Dendritic cell treated with granulocyte-macrophage colony-stimulating factor and Interleukin-4, amounts not matched to agents 40 ng/mL and 50 ng/mL, for 4 days (primary cell): Measurements from ENCODE around the gene YPEL4.
A peak's percentile ranks its signal among the peaks of the same experiment; 100 is the strongest.

Experiments
- H3K27ac Mint-ChIP-seq: one replicate; pipeline ENCODE4 v1.8.0; 2022; ENCODE audit warnings: mild to moderate bottlenecking, mixed read lengths
- H3K27me3 Mint-ChIP-seq: one replicate; pipeline ENCODE4 v1.8.0; 2022; ENCODE audit warnings: mild to moderate bottlenecking, mixed read lengths
- H3K36me3 Mint-ChIP-seq: one replicate; pipeline ENCODE4 v1.8.0; 2022; ENCODE audit warnings: low read depth, mixed read lengths
- H3K4me1 Mint-ChIP-seq: one replicate; pipeline ENCODE4 v1.8.0; 2022; ENCODE audit warnings: low read depth, mixed read lengths
- H3K4me3 Mint-ChIP-seq: one replicate; pipeline ENCODE4 v1.8.0; 2022; ENCODE audit warnings: mild to moderate bottlenecking, moderate library complexity, mixed read lengths
- H3K9me3 Mint-ChIP-seq: one replicate; pipeline ENCODE4 v1.8.0; 2022; ENCODE audit warnings: mixed read lengths
- intact Hi-C: fragments of 100-400 bp; cut with micrococcal nuclease; formaldehyde crosslinking; loops from one replicate; pipeline ENCODE4 v1.15.0; 2022

The YPEL4 gene

DNA sequence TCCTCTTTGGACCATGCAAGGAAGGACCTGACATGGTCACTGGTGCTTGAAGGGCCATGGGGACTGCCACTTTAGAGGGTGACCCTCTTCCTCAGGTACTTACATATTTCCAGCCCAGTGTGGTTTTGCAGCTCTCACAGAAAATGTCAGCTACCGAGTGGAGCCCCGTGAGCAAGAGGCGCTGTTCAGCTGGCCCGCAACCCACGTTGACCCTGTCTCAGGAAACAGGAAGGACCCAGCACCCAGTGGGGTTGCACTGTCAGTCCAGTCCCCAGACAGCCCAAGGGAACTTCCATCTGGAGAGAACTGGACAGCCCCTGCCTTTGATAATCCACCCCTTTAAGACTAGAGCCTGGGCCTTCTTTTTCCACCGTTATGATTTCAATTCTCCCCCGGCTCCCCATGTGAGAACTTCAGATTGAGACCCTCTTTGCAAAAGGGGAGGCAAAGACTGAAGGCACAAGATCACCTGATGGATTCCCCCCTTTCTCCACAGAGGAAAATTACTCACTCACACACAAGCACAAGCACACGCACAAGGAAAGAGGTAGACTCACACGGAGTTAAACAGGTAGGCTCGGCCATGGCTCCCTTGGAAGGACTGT is 3.4 kb downstream of the YPEL4 start:
- H3K9me3 Mint-ChIP-seq: no peaks in the 10 kb centered on the region
- H3K27ac Mint-ChIP-seq: peak overlapping the region; percentile 68
- H3K36me3 Mint-ChIP-seq: peaks cover 6% of the 10 kb centered on the region
- peaks cover 75% of the 10 kb centered on the region for H3K4me1 Mint-ChIP-seq
- H3K4me3 Mint-ChIP-seq: peak overlapping the region; percentile 69
- intact Hi-C loops: loop anchor here (10.0 kb wide), 1 partner anchor 149 kb away; no protein-coding TSS in a partner anchor
- H3K27me3 Mint-ChIP-seq: peaks cover 28% of the 10 kb centered on the region

DNA sequence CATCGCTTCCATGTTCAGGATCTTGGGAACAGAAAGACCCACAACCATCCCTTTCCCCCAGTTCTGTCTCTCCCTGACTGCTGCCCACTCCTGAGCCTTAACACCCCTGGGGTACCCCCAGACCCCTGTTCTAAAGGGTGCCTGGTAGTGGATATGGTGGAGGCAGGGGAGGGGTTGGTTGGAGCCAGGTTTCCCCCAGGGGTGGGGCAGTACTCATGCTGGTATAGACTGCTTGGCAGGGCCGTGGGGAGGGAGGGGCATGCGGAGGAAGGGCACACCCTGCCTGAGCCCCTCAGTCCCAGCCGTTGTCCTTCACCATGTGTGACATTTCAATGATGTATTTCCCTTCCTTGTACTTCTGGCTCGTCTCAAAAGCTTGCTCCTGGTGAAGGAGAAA is 4.0 kb downstream of the YPEL4 start:
- peaks cover 75% of the 10 kb centered on the region for H3K4me1 Mint-ChIP-seq
- peaks cover 6% of the 10 kb centered on the region for H3K36me3 Mint-ChIP-seq
- H3K9me3 Mint-ChIP-seq: no peaks in the 10 kb centered on the region
- intact Hi-C loops: loop anchor here (2.0 to 10.0 kb wide), 2 partner anchors 149 to 187 kb away; no protein-coding TSS in a partner anchor
- no peak overlapping the region for H3K4me3 Mint-ChIP-seq
- peak overlapping the region; percentile 68 for H3K27ac Mint-ChIP-seq
- peaks cover 31% of the 10 kb centered on the region for H3K27me3 Mint-ChIP-seq

DNA sequence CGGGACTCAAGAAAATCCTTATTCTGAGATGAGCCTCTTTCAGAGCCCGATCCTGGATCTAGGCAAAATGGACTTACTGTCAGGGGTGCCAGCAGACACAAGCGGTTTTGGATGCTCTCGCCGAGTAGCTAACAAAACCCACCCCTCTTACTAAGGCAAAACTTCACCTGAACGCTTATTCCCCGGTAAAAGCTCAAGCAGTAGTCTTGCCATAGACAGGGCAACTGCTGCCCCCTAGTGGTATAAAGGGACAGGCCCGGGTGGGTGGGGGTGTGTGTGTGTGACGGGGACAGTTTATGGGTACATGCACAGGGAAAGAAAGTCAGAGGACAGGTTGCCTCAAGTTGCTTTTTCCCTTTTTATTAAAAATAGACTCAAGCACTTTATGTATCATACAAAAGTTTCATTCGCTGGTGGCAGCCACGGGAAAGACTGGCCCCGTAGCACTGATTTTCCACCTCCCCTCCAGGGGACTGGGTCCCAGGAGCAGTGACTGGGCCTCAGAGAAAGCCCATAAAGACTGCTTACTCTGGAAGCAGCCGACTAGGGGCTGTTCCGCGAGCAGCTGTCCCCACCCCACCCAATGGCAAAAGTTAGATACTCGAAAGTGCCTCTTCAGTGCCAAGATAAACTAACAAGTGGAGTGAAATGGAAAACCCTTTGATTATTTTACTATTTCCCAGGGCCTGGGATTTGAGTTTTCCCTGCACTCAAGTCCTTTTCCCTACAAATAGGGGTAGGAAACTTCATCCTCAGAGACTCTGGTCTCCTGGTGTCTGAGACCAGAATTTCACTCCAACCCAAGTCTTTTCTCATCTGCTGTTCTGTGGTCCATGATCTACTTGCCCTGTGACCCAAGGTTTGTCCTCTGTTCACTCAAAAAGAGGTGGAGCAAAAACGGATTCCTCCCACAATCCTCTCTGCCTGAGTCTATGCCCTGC is 4.7 kb downstream of the YPEL4 start:
- H3K27me3 Mint-ChIP-seq: peaks cover 38% of the 10 kb centered on the region
- no peaks in the 10 kb centered on the region for H3K9me3 Mint-ChIP-seq
- H3K27ac Mint-ChIP-seq: no peak overlapping the region
- peaks cover 6% of the 10 kb centered on the region for H3K36me3 Mint-ChIP-seq
- intact Hi-C loops: loop anchor here (2.0 to 10.0 kb wide), 2 partner anchors 150 to 186 kb away; no protein-coding TSS in a partner anchor
- no peak overlapping the region for H3K4me3 Mint-ChIP-seq
- peaks cover 69% of the 10 kb centered on the region for H3K4me1 Mint-ChIP-seq

DNA sequence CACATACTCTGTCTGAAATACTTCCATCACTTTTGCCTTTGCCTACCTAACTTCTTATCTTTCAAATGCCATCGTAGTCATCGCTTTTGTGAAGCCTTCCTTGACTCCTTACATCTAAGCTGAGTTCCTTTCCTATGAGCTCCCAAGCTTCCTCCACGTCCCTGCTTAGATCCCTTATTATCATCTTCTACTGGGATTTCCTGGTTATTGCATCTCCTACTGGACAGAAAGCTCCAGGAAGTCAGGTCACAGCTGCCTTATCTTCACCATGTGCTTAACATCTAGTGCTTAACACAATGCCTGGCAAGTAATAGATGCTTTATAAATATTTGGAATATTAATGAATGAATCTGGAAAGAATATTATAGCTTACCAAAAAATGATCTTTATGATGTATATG is 5.9 kb downstream of the YPEL4 start:
- Mint-ChIP-seq H3K4me3 (no peak overlapping the region), H3K4me1 (peaks cover 69% of the 10 kb centered on the region), H3K27ac (no peak overlapping the region), H3K9me3 (no peaks in the 10 kb centered on the region), H3K27me3 (peaks cover 50% of the 10 kb centered on the region), H3K36me3 (peaks cover 6% of the 10 kb centered on the region)
- intact Hi-C loops: loop anchor here (2.0 to 10.0 kb wide), 2 partner anchors 151 to 185 kb away; no protein-coding TSS in a partner anchor

- Mint-ChIP-seq H3K36me3 (no peaks in the 10 kb centered on the region), H3K4me3 (no peak overlapping the region), H3K9me3 (no peaks in the 10 kb centered on the region), H3K4me1 (peaks cover 62% of the 10 kb centered on the region), H3K27ac (no peak overlapping the region), H3K27me3 (peaks cover 52% of the 10 kb centered on the region)
- intact Hi-C loops: loop anchor here (1.0 to 10.0 kb wide), 3 partner anchors 73 to 296 kb away; no protein-coding TSS in a partner anchor
Observed at GRCh38 chr11:57641011-57641807, 8.5 kb downstream of the YPEL4 start.

- Mint-ChIP-seq H3K4me1 (peaks cover 52% of the 10 kb centered on the region), H3K4me3 (no peak overlapping the region), H3K27me3 (peaks cover 43% of the 10 kb centered on the region), H3K36me3 (no peaks in the 10 kb centered on the region), H3K27ac (no peak overlapping the region), H3K9me3 (no peaks in the 10 kb centered on the region)
- intact Hi-C loops: loop anchor here (2.0 to 10.0 kb wide), 2 partner anchors 155 to 295 kb away; no protein-coding TSS in a partner anchor
Observed at GRCh38 chr11:57640068-57640800, 9.5 kb downstream of the YPEL4 start.

GRCh38 chr11:57639321-57640067 is 10.2 kb downstream of the YPEL4 start:
- Mint-ChIP-seq H3K9me3 (no peaks in the 10 kb centered on the region), H3K27me3 (peaks cover 49% of the 10 kb centered on the region), H3K36me3 (no peaks in the 10 kb centered on the region), H3K4me1 (peaks cover 52% of the 10 kb centered on the region), H3K27ac (peak overlapping the region; percentile 4), H3K4me3 (no peak overlapping the region)
- intact Hi-C loops: loop anchor here (2.0 to 10.0 kb wide), 2 partner anchors 155 to 295 kb away; no protein-coding TSS in a partner anchor

DNA sequence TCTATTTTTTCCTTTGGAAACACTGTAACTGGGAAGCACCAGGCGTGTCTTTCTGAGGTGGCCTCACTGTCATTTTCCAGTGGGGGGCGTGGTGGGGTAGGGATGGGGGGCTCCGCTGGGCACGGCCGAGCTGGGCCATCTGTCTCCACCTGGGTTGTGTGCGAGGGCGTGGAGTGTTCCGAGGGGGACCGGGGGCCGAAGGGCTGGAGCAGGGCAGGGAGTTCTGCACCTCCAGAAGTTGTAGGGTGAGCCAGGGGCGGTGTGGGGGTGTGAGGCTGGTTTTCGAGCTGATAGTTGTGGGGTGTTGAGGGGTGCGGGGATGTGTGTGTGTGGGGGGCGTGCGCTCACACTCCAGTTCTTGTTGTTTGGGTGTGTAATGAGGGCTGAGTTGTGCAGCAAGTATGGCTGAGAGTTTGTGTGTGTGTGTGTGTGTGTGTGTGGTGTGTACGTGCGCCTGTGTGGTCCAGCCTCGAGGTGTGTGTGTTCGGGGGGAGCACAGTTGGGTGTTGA is 10.8 kb downstream of the YPEL4 start:
- intact Hi-C loops: no loop called here
- Mint-ChIP-seq H3K4me1 (peaks cover 52% of the 10 kb centered on the region), H3K27ac (peak overlapping the region; percentile 4), H3K36me3 (no peaks in the 10 kb centered on the region), H3K27me3 (peaks cover 54% of the 10 kb centered on the region), H3K9me3 (no peaks in the 10 kb centered on the region), H3K4me3 (peak overlapping the region; percentile 74)

GRCh38 chr11:57638005-57638781 is 11.5 kb downstream of the YPEL4 start:
- no peaks in the 10 kb centered on the region for H3K36me3 Mint-ChIP-seq
- peak overlapping the region; percentile 74 for H3K4me3 Mint-ChIP-seq
- H3K27ac Mint-ChIP-seq: peak overlapping the region; percentile 66
- H3K4me1 Mint-ChIP-seq: peaks cover 45% of the 10 kb centered on the region
- no peaks in the 10 kb centered on the region for H3K9me3 Mint-ChIP-seq
- intact Hi-C loops: no loop called here
- peaks cover 54% of the 10 kb centered on the region for H3K27me3 Mint-ChIP-seq

- intact Hi-C loops: no loop called here
- peak overlapping the region; percentile 74 for H3K4me3 Mint-ChIP-seq
- H3K36me3 Mint-ChIP-seq: no peaks in the 10 kb centered on the region
- no peaks in the 10 kb centered on the region for H3K9me3 Mint-ChIP-seq
- H3K27ac Mint-ChIP-seq: peak overlapping the region; percentile 66
- H3K27me3 Mint-ChIP-seq: peaks cover 56% of the 10 kb centered on the region
- H3K4me1 Mint-ChIP-seq: peaks cover 39% of the 10 kb centered on the region
Observed at GRCh38 chr11:57637626-57638004, 12.1 kb downstream of the YPEL4 start.

DNA sequence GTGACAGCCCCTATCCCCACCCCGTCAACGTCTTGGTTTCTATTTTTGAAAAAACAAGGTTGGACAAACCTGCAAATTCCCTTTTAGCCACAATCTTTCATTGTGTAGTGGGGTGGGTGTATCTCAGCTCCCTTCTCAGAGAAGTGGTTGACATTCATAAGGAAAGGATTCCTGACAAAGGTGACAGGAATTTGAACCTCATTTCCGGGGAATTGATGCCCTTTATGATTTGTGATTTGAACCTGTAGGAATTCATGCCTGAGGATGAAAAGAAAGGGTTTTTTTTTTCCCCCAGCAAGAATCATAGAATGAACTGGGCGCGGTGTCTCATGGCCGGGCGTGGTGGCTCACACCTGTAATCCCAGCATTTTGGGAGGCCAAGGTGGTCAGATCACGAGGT is 14.5 kb downstream of the YPEL4 start:
- peaks cover 59% of the 10 kb centered on the region for H3K27me3 Mint-ChIP-seq

GRCh38 chr11:57634311-57634710 is 15.4 kb downstream of the YPEL4 start:
- intact Hi-C loops: no loop called here
- Mint-ChIP-seq H3K4me1 (peaks cover 24% of the 10 kb centered on the region), H3K36me3 (no peaks in the 10 kb centered on the region), H3K27ac (no peak overlapping the region), H3K9me3 (no peaks in the 10 kb centered on the region), H3K4me3 (no peak overlapping the region), H3K27me3 (peaks cover 49% of the 10 kb centered on the region)

More for the DNA sequence above, 14.5 kb downstream of the YPEL4 start:
- H3K4me1 Mint-ChIP-seq: peaks cover 31% of the 10 kb centered on the region
- H3K27ac Mint-ChIP-seq: no peak overlapping the region
- intact Hi-C loops: no loop called here
- no peaks in the 10 kb centered on the region for H3K9me3 Mint-ChIP-seq
- no peak overlapping the region for H3K4me3 Mint-ChIP-seq
- H3K36me3 Mint-ChIP-seq: no peaks in the 10 kb centered on the region
